GM12872 (cell line): ENCODE data around the gene HNRNPA0.

Experiments used
- TF ChIP-seq, protein P1 (sequence below): IDR thresholded peaks from 3 replicates; pipeline ENCODE4 v1.5.1; 2011; ENCODE audit warnings: low read depth, mild to moderate bottlenecking, low read length, moderate library complexity; ENCODE audit not compliant: insufficient read depth

Gene HNRNPA0

DNA sequence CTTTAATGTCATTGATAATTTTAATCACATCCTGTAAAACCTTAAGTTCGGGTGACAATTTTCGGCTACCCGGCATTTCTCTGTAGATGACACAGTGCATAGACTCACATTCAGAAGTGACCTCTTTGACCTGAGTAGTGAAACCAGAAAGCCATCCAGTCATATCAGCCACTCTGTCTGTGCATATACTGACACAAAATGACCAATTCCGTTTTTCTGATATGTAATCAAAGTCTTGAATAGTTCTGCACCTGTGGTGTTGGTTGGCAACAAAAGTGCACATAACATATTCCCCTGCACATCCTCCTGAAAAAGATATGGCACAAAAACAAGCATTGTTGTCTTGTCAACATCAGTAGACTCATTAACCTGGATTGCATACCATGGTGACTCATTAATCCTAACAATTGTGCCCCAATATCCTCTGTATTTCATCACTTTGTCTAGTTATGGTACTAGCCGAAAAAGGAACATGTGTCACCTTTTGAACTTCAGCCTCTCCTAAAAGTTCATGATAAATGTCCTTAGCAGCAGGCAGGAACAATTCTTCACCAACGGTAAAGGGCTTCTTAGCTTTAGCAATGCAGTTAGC, 4.6 kb upstream of the HNRNPA0 start:
- TF ChIP-seq, protein P1, sequence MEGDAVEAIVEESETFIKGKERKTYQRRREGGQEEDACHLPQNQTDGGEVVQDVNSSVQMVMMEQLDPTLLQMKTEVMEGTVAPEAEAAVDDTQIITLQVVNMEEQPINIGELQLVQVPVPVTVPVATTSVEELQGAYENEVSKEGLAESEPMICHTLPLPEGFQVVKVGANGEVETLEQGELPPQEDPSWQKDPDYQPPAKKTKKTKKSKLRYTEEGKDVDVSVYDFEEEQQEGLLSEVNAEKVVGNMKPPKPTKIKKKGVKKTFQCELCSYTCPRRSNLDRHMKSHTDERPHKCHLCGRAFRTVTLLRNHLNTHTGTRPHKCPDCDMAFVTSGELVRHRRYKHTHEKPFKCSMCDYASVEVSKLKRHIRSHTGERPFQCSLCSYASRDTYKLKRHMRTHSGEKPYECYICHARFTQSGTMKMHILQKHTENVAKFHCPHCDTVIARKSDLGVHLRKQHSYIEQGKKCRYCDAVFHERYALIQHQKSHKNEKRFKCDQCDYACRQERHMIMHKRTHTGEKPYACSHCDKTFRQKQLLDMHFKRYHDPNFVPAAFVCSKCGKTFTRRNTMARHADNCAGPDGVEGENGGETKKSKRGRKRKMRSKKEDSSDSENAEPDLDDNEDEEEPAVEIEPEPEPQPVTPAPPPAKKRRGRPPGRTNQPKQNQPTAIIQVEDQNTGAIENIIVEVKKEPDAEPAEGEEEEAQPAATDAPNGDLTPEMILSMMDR = no peak

DNA sequence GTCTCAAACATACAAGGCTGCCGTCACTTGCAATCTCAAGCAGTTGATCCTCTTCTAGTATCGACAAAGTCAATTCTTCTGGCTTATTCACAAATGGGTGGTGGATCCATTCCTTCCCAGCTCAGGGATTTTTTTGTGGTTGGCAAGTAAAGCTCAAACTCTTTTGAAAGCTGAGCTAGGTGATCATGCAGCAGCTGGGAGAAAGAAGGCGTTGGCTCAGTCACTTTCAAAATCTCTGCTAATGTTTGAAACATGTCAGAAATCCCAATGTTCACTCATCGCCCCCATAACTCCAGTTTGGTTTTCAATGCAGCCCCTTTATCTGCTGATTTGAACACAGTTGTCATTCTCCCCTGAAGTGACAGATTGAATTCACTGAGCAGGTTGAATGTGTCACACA, 4.0 kb upstream of the HNRNPA0 start:
- TF ChIP-seq, protein P1 = no peak

DNA sequence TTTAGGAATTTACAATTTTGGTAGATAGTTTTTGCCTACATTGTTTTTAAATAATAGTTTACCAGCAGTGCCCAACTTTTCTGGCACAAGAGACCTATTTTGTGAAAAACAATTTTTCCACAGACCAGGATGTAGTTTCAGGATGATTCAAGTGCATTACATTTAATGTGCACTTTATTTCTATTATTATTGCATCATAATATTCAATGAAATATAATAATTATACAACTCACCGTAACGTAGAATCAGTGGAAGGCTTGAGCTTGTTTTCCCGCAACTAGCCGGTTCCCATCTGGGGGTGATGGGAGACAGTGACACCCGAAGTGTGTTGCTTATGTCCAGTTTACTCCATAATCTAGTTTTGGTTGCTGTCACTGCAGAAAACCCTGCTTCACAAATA, 3.5 kb upstream of the HNRNPA0 start:
- TF ChIP-seq, protein P1 = no peak

DNA sequence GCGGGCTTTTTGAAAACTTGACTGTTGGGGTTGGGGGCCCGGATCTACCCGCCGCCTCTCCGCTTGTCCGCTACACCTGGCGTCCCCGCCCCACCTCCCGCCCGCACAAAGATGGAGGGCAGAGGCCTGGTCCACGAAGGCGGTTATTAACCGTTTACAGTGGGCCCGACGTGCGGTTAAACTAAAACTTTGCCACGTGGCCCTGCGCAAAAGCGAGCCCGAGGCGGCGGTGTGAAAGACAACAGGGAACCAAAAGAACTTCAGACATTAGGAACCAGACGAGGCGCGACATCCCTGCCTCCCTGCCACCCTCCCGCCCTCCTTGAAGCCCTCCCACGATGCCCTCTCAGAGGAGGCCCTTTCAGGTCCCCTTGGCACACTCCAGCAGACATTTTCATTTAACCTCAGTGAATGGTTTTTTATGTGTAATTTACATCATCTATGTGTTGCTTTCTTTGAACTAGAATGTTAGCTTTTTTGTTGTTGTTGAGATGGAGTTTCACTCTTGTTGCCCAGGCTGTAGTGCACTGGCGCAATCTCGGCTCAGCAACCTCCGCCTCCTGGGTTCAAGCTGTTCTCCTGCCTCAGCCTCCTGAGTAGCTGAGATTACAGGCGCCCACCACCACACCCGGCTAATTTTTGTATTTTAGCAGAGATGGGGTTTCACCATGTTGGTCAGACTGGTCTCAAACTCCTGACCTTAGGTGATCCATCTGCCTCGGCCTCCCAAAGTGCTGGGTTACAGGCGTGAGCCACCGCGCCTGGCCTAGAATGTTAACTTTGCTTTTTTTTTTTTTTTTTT, 999 bp upstream of the HNRNPA0 start:
- TF ChIP-seq, protein P1 = no peak

DNA sequence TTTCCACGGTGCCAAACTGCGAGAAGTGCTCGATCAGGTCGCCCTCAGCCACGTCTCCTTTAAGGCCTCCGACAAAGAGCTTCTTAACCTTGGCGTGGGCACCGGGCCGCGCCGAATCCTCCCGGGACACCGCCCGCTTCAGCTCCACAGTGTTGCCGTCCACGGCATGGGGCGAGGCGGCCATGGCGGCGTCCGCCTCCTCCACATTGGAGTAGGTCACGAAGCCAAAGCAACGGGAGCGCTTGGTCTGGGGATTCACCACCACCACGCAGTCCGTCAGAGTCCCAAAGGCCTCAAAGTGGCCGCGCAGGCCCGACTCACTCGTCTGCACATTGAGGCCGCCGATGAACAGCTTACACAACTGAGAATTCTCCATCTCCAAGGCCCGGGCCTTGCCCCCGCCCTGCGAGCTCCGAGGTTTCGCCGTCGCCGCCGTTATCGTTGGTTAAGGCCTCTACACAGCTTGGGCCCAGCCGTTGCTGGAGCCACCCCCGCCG, 424 bp downstream of the HNRNPA0 start:
- TF ChIP-seq, protein P1 = no peak

DNA sequence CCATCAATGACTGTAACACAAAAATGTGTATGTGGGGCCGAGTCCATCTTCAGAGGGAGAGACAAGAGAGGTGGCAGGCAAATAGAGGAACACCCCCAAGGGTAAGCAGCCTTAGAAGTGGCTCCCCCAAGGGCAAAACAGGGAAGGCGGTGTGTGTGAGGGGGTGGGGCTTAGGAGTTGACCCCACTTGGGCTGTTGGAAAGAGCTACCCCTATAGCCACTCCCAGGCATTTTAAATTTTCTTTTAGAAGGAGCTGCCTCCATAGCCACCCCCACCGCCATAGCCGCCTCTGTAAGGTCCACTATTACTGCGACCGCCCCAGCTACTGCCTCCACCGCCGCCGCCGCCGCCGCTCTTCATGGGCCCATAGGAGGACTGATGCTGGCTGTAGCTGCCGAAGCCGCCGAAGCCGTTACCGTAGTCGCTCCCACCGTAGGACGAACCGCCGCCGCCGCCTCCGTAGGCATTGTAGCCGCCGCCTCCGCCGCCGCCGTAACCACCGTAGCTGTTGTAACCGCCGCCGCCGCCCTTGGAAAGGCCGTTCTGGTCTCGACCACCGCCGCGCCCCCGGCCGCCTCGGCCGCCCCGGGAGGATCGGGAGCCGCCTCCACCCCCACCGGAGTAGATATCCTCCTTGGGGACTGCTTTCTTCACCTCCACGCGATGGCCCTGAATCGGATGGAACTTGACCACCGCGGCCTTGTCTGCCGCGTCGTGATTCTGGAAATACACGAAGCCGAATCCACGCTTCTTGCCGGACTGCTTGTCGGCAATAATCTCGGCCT, 1.1 kb downstream of the HNRNPA0 start:
- TF ChIP-seq, protein P1 = no peak

DNA sequence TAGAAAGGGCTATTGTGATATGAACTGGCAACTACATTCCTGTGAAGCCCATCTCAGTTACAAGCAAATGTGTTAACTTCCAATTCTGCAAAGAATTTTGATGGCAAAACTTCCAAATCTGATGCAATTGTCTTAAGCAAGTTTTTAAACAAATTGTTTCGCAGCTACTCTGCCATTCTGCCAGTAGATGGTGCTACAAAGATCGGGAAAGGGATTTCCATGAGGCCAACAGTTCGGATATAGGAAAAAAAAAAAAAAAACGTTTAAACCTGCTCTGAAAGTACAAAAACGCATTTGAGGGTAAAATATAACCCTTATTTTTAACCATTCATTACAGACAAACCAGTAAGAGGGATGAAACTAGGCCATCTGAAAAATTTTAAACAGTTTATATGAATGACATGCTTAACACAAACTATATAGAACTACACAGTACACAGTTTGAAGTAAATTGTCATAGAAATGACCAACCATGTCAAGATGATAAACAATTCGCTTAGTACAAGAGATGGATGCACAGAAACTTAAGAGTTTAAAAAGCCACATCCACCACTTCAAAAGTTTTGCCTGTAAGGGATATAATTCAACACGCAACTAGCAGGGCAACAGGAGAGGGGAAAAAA, 2.2 kb downstream of the HNRNPA0 start:
- TF ChIP-seq, protein P1 = peak; percentile 78
